ENCODE data around the gene RPL36A. TPM values are rescaled to one million over a fixed set of nuclear protein-coding genes. Genes with fewer than 3 reads are reported as not detected.

RPL36A gene
- total and polyA plus RNA-seq, 9 of the 15 experiments (the other 6 are each of a cell fraction or from before 2014, with no cell fraction given) = 412 to 4,539 (median 3,209) TPM

DNA sequence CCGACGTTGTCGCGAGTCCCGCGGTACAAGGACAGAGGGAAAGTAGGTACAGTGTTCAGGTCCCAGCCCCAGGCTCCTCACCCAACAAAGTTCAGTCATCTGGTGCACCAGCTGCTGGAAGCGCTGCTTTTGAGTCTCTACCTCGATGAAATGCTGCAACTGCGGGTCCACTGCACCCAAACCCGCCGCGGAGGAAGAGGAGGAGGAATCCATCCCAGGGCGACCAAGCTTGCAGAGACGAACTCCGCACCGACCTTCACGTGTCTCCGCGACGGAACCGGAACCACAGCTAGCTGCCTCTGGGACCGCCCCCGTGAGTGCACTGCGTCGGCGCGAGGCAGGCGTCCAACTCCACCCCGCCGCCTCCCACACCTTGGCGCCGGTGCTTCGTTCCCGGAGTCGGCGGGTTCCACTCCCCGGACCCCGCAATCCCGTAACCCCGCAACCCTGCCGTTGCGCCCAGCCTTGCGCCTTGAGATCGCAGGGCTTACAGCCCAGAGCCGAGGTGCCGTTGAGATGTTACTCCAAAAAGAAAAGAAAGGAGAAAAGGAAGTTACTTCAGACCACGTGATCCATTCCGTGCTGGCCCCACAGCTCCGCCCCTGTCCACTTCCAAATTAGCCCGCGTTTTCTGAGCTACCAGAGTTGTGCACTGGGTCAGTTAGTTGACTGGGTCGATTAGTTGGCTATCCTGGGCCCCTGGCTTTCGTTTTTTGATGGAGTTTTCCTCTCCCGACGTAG is 42.2 kb upstream of the RPL36A start, which contains the start of gene TIMM8A (continued):
- TF ChIP-seq, protein P1, sequence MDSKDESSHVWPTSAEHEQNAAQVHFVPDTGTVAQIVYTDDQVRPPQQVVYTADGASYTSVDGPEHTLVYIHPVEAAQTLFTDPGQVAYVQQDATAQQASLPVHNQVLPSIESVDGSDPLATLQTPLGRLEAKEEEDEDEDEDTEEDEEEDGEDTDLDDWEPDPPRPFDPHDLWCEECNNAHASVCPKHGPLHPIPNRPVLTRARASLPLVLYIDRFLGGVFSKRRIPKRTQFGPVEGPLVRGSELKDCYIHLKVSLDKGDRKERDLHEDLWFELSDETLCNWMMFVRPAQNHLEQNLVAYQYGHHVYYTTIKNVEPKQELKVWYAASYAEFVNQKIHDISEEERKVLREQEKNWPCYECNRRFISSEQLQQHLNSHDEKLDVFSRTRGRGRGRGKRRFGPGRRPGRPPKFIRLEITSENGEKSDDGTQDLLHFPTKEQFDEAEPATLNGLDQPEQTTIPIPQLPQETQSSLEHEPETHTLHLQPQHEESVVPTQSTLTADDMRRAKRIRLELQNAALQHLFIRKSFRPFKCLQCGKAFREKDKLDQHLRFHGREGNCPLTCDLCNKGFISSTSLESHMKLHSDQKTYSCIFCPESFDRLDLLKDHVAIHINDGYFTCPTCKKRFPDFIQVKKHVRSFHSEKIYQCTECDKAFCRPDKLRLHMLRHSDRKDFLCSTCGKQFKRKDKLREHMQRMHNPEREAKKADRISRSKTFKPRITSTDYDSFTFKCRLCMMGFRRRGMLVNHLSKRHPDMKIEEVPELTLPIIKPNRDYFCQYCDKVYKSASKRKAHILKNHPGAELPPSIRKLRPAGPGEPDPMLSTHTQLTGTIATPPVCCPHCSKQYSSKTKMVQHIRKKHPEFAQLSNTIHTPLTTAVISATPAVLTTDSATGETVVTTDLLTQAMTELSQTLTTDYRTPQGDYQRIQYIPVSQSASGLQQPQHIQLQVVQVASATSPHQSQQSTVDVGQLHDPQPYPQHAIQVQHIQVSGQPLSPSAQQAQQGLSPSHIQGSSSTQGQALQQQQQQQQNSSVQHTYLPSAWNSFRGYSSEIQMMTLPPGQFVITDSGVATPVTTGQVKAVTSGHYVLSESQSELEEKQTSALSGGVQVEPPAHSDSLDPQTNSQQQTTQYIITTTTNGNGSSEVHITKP (IDR thresholded peaks at IDR 0.05; ENCODE audit: partially characterized antibody) = peak; percentile 48
- no peak for TF ChIP-seq TAF9B (IDR thresholded peaks at IDR 0.05; ENCODE audit: partially characterized antibody)
- no peak for TF ChIP-seq NFATC3 (IDR thresholded peaks at IDR 0.05)
- TF ChIP-seq CREB1 (IDR thresholded peaks at IDR 0.05) = 0 out of 2 replicates have a peak, but pooled peaks have one; percentile 15
- no peak for TF ChIP-seq CREB1 (CRISPR knock-in tag; IDR thresholded peaks at IDR 0.05)
- TF ChIP-seq ZNF232 (CRISPR knock-in tag; IDR thresholded peaks at IDR 0.05) = peak; percentile 78
- TF ChIP-seq, protein P2, sequence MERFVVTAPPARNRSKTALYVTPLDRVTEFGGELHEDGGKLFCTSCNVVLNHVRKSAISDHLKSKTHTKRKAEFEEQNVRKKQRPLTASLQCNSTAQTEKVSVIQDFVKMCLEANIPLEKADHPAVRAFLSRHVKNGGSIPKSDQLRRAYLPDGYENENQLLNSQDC (CRISPR knock-in tag; IDR thresholded peaks at IDR 0.05) = no peak
- no peak for TF ChIP-seq CBX2 (IDR thresholded peaks at IDR 0.05; ENCODE audit: insufficient read depth, low read length, poor library complexity, severe bottlenecking)
- no peak for TF ChIP-seq TEAD1 (CRISPR knock-in tag; IDR thresholded peaks at IDR 0.05)
- TF ChIP-seq ZNF384 (IDR thresholded peaks at IDR 0.05; ENCODE audit: low read depth, low read length) = no peak
- no peak for TF ChIP-seq NCOA4 (IDR thresholded peaks at IDR 0.05; ENCODE audit: partially characterized antibody)
- TF ChIP-seq TRIM28 (IDR thresholded peaks at IDR 0.05) = no peak
- no peak for TF ChIP-seq ZNF174 (CRISPR knock-in tag; IDR thresholded peaks at IDR 0.05)
- 0 out of 2 replicates have a peak, but pooled peaks have one; percentile 22 for TF ChIP-seq KLF13 (tag; IDR thresholded peaks at IDR 0.05; ENCODE audit: borderline replicate concordance, low read depth)
- TF ChIP-seq, protein P3, sequence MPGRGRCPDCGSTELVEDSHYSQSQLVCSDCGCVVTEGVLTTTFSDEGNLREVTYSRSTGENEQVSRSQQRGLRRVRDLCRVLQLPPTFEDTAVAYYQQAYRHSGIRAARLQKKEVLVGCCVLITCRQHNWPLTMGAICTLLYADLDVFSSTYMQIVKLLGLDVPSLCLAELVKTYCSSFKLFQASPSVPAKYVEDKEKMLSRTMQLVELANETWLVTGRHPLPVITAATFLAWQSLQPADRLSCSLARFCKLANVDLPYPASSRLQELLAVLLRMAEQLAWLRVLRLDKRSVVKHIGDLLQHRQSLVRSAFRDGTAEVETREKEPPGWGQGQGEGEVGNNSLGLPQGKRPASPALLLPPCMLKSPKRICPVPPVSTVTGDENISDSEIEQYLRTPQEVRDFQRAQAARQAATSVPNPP (IDR thresholded peaks at IDR 0.05; ENCODE audit: borderline replicate concordance, insufficient read depth, insufficient read length) = no peak
- TF ChIP-seq, protein P4, sequence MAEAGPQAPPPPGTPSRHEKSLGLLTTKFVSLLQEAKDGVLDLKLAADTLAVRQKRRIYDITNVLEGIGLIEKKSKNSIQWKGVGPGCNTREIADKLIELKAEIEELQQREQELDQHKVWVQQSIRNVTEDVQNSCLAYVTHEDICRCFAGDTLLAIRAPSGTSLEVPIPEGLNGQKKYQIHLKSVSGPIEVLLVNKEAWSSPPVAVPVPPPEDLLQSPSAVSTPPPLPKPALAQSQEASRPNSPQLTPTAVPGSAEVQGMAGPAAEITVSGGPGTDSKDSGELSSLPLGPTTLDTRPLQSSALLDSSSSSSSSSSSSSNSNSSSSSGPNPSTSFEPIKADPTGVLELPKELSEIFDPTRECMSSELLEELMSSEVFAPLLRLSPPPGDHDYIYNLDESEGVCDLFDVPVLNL (CRISPR knock-in tag; IDR thresholded peaks at IDR 0.05; ENCODE audit: low read depth) = no peak
- TF ChIP-seq, protein P5, sequence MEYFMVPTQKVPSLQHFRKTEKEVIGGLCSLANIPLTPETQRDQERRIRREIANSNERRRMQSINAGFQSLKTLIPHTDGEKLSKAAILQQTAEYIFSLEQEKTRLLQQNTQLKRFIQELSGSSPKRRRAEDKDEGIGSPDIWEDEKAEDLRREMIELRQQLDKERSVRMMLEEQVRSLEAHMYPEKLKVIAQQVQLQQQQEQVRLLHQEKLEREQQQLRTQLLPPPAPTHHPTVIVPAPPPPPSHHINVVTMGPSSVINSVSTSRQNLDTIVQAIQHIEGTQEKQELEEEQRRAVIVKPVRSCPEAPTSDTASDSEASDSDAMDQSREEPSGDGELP (CRISPR knock-in tag; IDR thresholded peaks at IDR 0.05; ENCODE audit: borderline replicate concordance) = peak; percentile 60; the same call in 1 of the 2 replicates
- no peak for TF ChIP-seq SMARCA5 (IDR thresholded peaks at IDR 0.05)
- TF ChIP-seq CEBPB (tag; IDR thresholded peaks at IDR 0.05) = no peak
- TF ChIP-seq, protein P6, sequence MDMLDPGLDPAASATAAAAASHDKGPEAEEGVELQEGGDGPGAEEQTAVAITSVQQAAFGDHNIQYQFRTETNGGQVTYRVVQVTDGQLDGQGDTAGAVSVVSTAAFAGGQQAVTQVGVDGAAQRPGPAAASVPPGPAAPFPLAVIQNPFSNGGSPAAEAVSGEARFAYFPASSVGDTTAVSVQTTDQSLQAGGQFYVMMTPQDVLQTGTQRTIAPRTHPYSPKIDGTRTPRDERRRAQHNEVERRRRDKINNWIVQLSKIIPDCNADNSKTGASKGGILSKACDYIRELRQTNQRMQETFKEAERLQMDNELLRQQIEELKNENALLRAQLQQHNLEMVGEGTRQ (CRISPR knock-in tag; IDR thresholded peaks at IDR 0.05) = peak; percentile 85

All from K562 (cell line).